ENCODE measurements around the gene VOPP1. TPM values are rescaled to one million over a fixed set of nuclear protein-coding genes. Genes with fewer than 3 reads are reported as not detected.

The VOPP1 gene
- total and polyA plus RNA-seq, 2 donors (not counting 3 experiments of a cell fraction or from before 2014, with no cell fraction given), result 85.6 to 154 TPM

DNA sequence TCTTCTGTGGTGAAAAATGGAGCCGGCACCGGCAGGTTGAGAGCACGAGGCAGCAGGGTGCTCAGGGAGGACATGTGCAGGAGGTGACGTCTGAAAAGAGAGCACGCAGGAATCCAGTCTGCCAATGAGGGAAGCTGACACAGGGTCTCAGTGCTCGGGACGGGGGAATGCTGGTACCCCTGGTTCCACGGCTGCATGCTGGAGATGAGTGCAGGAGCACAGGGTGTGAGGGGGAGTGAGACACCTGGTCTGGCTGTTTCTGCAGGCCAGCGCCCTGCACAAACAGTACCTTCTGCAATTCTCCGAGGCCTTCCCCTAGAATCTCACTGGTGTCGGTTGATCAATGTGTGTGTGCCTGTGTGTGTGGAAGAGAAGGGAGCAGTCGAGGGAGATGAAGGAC, 72.7 kb downstream of the VOPP1 start:
- POLR2A ChIA-PET, result no interaction called here
- H2AFZ ChIP-seq (ENCODE audit: low read depth, low read length), result no peak overlapping the region
- no peak for FAIRE-seq

More for the DNA sequence above, 72.7 kb downstream of the VOPP1 start:
- BruUV-seq (replicated peaks), result no TSS peak
- H3K27me3 ChIP-seq (ENCODE audit: control insufficient read depth in 2 of 2, insufficient read depth in 2 of 2, low read length in 2 of 2), result no peaks in the 10 kb centered on the region
- no peaks in the 10 kb centered on the region for H3K9me3 ChIP-seq (replicated peaks; ENCODE audit: control insufficient read depth, insufficient read depth, low read length)
- H3K9me1 ChIP-seq (replicated peaks; ENCODE audit: control insufficient read depth, extremely low read depth, insufficient read depth, low read length), result no peaks in the 10 kb centered on the region
- H3K79me2 ChIP-seq (ENCODE audit: control insufficient read depth, insufficient read depth, low read length), result peaks cover 55% of the 10 kb centered on the region
- CTCF ChIA-PET, result no interaction called here
- dilution Hi-C loops (cut with MboI; ENCODE audit: extremely low pct_ligation_motif_present, low sequenced_read_pairs) (no loop called here), intact Hi-C loops (cut with micrococcal nuclease) (no loop called here)
- H3K4me2 ChIP-seq (ENCODE audit: insufficient read depth, low read length), result no peak overlapping the region
- H3K9ac ChIP-seq (replicated peaks; ENCODE audit: extremely low read depth, insufficient read depth, low read length), result no peak overlapping the region
- peaks cover 2% of the 10 kb centered on the region for H4K20me1 ChIP-seq (replicated peaks; ENCODE audit: control insufficient read depth, extremely low read depth, insufficient read depth, low read length)
- H3K4me3 ChIP-seq (replicated peaks in 1 of 3; ENCODE audit: insufficient read depth in 1 of 3, low read depth in 1 of 3, low read length in 3 of 3), result no peak overlapping the region
- no peak overlapping the region for H3K27ac ChIP-seq (ENCODE audit: insufficient read depth, low read depth, low read length)
- DNase-seq (ENCODE audit: low read depth, low spot score), result no peak
- TF ChIP-seq GATA2 (IDR thresholded peaks at IDR 0.05; ENCODE audit: insufficient read depth, insufficient read length, low read depth, low read length) (no peak), MYC (IDR thresholded peaks at IDR 0.05; ENCODE audit: low read depth, low read length) (no peak), POLR2A (IDR thresholded peaks at IDR 0.05; ENCODE audit: low read depth, low read length) (no peak), POLR2AphosphoS5 (IDR thresholded peaks at IDR 0.05; ENCODE audit: insufficient read depth, low read depth, low read length) (no peak), FOS (IDR thresholded peaks at IDR 0.05; ENCODE audit: borderline replicate concordance, insufficient read depth, low read length) (no peak), EZH2 (IDR thresholded peaks at IDR 0.05; ENCODE audit: borderline replicate concordance, low read depth, low read length, severe bottlenecking) (no peak), JUN (IDR thresholded peaks at IDR 0.05; ENCODE audit: borderline replicate concordance, insufficient read depth, insufficient read length, low read depth) (no peak)
- TF ChIP-seq, protein P1, sequence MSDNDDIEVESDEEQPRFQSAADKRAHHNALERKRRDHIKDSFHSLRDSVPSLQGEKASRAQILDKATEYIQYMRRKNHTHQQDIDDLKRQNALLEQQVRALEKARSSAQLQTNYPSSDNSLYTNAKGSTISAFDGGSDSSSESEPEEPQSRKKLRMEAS (IDR thresholded peaks at IDR 0.05; ENCODE audit: insufficient read depth, insufficient read length), result no peak
- TF ChIP-seq, protein P2, sequence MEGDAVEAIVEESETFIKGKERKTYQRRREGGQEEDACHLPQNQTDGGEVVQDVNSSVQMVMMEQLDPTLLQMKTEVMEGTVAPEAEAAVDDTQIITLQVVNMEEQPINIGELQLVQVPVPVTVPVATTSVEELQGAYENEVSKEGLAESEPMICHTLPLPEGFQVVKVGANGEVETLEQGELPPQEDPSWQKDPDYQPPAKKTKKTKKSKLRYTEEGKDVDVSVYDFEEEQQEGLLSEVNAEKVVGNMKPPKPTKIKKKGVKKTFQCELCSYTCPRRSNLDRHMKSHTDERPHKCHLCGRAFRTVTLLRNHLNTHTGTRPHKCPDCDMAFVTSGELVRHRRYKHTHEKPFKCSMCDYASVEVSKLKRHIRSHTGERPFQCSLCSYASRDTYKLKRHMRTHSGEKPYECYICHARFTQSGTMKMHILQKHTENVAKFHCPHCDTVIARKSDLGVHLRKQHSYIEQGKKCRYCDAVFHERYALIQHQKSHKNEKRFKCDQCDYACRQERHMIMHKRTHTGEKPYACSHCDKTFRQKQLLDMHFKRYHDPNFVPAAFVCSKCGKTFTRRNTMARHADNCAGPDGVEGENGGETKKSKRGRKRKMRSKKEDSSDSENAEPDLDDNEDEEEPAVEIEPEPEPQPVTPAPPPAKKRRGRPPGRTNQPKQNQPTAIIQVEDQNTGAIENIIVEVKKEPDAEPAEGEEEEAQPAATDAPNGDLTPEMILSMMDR (IDR thresholded peaks at IDR 0.05; ENCODE audit: extremely low read depth in 1 of 2, insufficient read depth in 1 of 2, low read depth in 1 of 2, low read length in 2 of 2), result no peak
- H3K4me1 ChIP-seq (ENCODE audit: control insufficient read depth, extremely low read depth, insufficient read depth, low read length), result no peaks in the 10 kb centered on the region
- peaks cover 11 to 30% of the 10 kb centered on the region in 2 experiments for H3K36me3 ChIP-seq (ENCODE audit: control insufficient read depth in 2 of 2, extremely low read depth in 1 of 2, insufficient read depth in 2 of 2, low read length in 2 of 2)
